Epithelial cell of proximal tubule (primary cell): ENCODE measurements around the gene CDCP2. TPM values are rescaled to one million over a fixed set of nuclear protein-coding genes. Genes with fewer than 3 reads are reported as not detected.
A peak's percentile ranks its signal among the peaks of the same experiment; 100 is the strongest.

Experiments
- DNase-seq: peaks from one replicate; pipeline ENCODE4 v3.0.0-alpha.2; 2011; ENCODE audit warnings: low read depth
- H3K4me3 ChIP-seq: 2 replicates; pipeline ENCODE4 v1.5.1; 2011; ENCODE audit warnings: low read depth, mild to moderate bottlenecking, low read length
- total RNA-seq: library from RNA; depleted of rRNA; stranded (reverse); fragments of >200 nt; gene quantifications from 2 replicates; pipeline ENCODE4 v1.2.3, GENCODE V29; 2015
- TF ChIP-seq, protein P1 (sequence below): conservative IDR thresholded peaks from 2 replicates; pipeline ENCODE4 v1.5.1; 2012; ENCODE audit warnings: low read depth, mild to moderate bottlenecking, low read length

Gene CDCP2
- total RNA-seq, 1 donor from 2014 or later, result not detected

DNA sequence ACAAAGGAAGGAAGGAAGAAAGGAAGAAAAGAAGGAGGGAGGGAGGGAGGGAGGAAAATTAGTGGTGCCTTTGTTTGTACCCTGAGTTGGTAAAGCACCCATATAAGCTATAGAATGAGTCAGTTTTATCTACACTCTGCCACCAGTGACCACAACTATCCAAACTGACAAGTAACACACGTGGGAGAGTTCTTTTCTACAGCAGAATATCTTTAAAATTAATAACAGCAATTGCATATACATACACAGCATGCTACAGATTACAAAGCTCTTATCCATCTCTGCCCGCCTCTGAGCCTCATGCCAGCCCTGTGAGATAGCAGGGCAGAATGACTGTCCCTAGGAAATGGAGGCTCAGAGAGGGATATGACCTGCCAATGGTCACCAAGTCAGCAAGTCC is 20.3 kb downstream of the CDCP2 start:
- H3K4me3 ChIP-seq, result no peak overlapping the region
- TF ChIP-seq, protein P1, sequence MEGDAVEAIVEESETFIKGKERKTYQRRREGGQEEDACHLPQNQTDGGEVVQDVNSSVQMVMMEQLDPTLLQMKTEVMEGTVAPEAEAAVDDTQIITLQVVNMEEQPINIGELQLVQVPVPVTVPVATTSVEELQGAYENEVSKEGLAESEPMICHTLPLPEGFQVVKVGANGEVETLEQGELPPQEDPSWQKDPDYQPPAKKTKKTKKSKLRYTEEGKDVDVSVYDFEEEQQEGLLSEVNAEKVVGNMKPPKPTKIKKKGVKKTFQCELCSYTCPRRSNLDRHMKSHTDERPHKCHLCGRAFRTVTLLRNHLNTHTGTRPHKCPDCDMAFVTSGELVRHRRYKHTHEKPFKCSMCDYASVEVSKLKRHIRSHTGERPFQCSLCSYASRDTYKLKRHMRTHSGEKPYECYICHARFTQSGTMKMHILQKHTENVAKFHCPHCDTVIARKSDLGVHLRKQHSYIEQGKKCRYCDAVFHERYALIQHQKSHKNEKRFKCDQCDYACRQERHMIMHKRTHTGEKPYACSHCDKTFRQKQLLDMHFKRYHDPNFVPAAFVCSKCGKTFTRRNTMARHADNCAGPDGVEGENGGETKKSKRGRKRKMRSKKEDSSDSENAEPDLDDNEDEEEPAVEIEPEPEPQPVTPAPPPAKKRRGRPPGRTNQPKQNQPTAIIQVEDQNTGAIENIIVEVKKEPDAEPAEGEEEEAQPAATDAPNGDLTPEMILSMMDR, result no peak
- DNase-seq, result no peak

DNA sequence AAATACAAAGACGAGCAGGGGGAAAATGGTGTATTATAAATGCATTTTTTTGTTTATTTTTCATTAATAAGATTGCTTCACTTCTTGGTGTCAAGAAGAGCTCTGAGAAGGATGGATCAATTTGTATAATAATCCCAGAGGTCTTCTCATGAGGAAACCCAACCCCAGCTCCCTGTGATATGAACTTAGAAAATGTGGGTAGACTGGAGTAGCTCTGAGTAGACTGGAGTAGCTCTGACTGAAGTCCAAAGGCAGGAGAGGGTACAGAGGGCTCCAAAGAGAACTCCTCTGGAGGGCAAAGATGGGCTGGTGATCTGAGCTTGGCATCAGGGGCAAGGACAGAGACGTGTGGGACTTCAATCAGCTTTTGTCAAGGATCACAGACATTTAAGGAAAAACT is 21.4 kb downstream of the CDCP2 start:
- no peak overlapping the region for H3K4me3 ChIP-seq
- no peak for DNase-seq
- TF ChIP-seq, protein P1, result no peak

DNA sequence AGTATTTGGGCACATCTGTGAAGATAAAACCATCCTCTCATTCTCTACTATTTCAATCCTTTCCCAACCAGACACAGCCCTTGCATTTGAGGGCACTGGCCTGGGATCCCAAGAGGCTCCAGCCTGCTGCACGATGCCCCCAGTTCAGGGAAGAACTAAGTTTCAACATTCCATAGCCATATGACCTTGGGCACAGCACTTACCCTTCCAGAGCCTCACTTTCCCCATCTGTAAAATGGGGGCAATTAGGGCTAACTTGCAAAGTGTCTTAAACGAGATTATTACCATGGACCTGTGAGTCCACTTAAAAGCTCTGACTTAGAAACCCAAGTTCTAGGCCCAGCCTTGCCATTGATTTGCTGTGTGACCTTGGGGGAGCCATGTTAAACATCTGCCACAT is 22.9 kb downstream of the CDCP2 start:
- TF ChIP-seq, protein P1, result no peak
- H3K4me3 ChIP-seq, result no peak overlapping the region
- DNase-seq, result no peak

DNA sequence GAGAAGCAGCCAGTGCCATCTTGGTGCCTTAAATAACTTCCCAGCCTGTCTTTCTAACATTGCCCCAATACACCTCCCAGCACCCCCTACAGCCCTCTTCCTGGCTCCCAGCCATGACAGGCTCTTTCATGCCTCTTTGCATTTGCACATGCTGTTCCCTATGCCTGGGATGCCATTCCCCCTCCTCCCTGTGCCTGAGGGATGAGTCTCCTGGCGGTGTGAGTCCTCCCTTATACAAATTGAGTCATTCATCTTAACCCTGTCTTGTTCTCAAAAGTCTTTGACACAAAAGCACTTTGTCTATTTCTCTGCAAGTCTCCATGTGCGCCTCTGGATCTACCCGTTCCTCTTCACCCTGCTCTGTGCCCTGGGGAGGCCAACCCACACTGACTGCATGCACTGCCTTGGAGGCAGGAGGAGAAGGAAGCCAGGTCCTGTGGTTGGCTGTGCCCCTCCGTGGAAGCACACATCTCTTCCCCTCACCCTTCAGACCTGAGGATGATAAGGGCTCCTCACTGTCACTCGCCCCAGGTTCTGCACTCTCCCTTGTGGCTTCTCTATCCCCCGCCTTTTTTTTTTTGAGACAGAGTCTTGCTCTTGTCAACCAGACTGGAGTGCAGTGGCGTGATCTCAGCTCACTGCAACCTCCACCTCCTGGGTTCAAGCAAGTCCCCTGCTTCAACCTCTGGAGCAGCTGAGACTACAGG is 25.1 kb downstream of the CDCP2 start:
- H3K4me3 ChIP-seq, result no peak overlapping the region
- DNase-seq, result no peak
- TF ChIP-seq, protein P1, result no peak

DNA sequence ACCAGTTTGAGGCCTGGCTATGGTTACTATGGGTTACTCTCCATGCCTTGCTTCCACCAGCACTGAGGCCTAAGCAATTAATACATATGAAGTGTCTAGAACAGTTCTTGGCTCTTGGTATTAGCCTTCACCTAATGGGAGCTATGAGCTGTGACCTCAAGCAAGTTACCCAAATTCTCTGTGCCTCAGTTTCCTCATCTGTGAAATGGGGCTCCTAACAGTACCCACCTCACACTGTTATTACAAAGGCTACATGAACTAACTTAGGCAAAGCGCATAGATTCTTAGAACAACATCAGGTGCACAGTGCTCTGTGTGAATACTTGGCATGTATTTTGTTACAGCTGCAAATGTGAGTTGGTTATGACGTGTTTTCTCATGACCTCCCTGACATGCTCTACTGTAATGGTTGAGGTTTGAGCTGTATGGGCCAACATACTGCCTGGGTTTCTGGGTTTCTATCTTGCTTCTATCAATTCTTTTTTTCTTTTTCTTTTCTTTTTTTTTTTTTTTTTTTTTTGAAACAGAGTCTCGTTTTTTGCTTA is 26.5 kb downstream of the CDCP2 start:
- no peak overlapping the region for H3K4me3 ChIP-seq
- TF ChIP-seq, protein P1, result no peak
- DNase-seq, result no peak

DNA sequence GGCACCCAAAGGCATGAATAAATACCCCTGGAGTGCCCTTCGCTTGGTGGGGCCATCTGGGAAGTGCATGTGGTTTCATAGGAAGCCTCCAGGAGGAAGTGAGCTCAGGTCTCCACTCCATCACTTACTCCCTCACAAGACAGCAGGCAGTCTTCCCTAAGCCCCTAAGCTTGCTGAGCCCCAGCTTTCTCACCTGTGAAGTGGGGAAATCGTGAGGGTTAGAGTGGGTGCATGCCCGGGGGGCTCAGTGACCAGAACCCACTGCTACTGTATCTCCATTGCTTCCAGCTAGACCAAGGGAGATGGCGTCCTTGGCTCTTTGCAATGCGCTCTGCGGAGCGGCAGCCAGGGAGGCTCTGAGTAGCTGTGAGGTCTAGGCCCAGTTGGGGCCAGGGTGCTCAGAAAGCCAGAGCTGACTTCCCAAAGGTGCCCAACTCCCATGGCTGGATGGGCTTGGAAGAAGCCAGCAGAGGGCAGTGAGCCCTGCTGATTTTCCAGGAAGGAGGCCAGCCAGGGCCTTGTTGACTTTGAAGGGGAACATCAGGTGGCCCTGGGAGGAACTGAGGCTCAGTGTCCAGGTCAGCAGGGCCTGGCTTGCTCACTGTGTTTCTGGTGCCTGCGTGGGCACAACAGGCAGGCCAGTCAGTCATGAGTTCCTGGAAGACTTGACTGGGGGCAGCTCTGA is 27.3 kb downstream of the CDCP2 start:
- no peak overlapping the region for H3K4me3 ChIP-seq
- TF ChIP-seq, protein P1, result peak; percentile 66
- no peak for DNase-seq

DNA sequence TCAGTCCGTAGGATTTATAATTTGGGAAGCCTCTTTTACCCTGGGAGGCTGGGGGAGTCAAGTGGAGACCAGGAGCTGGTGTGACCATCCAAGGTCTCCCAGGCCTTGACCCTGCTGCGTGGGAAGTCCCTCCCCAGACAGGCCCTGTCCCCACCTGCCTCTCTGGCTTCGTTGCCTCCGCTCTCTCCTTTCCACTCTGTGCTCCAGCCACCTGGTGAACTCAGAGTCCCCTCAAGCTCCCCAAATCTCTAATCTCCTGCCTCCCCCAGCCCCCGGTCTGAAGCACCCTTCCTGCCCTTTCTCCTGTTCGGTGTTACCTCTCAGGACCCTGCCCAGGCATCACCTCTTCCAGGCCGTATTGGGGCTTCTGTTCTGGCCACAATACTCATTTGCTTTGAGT is 27.9 kb downstream of the CDCP2 start:
- no peak for DNase-seq
- no peak overlapping the region for H3K4me3 ChIP-seq
- TF ChIP-seq, protein P1, result no peak
